Ovary (tissue), 9 donors: ENCODE measurements around the gene BEST3. TPM values are rescaled to one million over a fixed set of nuclear protein-coding genes. Genes with fewer than 3 reads are reported as not detected.

ENCODE experiments used
- DNase-seq, 5 donors: peaks; one replicate each; pipeline ENCODE4 v3.0.0-alpha.2; 2019 to 2020
- H3K27ac ChIP-seq, 2 donors: fragments of 200-600 bp; one replicate each; pipeline versions ENCODE4 v1.5.1 to v1.8.0; 2019 to 2022
- H3K27me3 ChIP-seq: fragments of 200-600 bp; one replicate; pipeline ENCODE4 v1.8.0; 2022
- H3K36me3 ChIP-seq: fragments of 200-600 bp; sonication (generic); one replicate; pipeline ENCODE4 v1.5.1; 2019
- H3K4me1 ChIP-seq: one replicate; pipeline ENCODE4 v1.8.1; 2013; ENCODE audit warnings: mild to moderate bottlenecking, moderate library complexity; ENCODE audit not compliant: insufficient read depth
- H3K4me3 ChIP-seq: fragments of 200-600 bp; sonication (generic); one replicate; pipeline ENCODE4 v1.5.1; 2017
- H3K9me3 ChIP-seq, 2 donors: fragments of 200-600 bp in 1 of 2; sonication (generic) in 1 of 2; one replicate each; pipeline versions ENCODE4 v1.5.1 to v1.8.1; 2013 to 2019; ENCODE audit warnings: mild to moderate bottlenecking in 1 of 2, moderate library complexity in 1 of 2
- CTCF ChIP-seq, 3 donors: fragments of 450-650 bp in 2 of 3; fragments of 200-600 bp in 1 of 3; IDR thresholded peaks; one replicate each; pipeline versions ENCODE4 v1.5.1 to v1.8.0; 2016 to 2022; ENCODE audit warnings: antibody characterized with exemption in 3 of 3, mild to moderate bottlenecking in 1 of 3
- EP300 ChIP-seq: sonication (generic); formaldehyde crosslinking; IDR thresholded peaks from one replicate; pipeline ENCODE4 v1.6.1; 2017; ENCODE audit warnings: antibody characterized with exemption
- POLR2A ChIP-seq: fragments of 450-650 bp; IDR thresholded peaks from one replicate; pipeline ENCODE4 v1.6.1; 2017; ENCODE audit warnings: antibody characterized with exemption, mild to moderate bottlenecking, moderate library complexity
- WGBS, 3 donors: extraction: QIAGEN DNeasy Blood & Tissue Kit in 1 of 3; methylation state at CpG; one replicate each; pipeline versions ENCODE4 v1.1.5 to v1.1.7; 2013 to 2017; 5-methylcytosine and 5-hydroxymethylcytosine counted together
- intact Hi-C, 4 donors: fragments of 100-400 bp; cut with DNase I; formaldehyde crosslinking; loops; one replicate each; pipeline versions ENCODE4 v1.11.0 to v1.15.1; 2022 to 2023
- polyA plus RNA-seq, 2 donors: library from polyadenylated mRNA; stranded (reverse); fragments of 200-250 nt in 1 of 2; fragments of 350-450 nt in 1 of 2; fragmentation: Illumina TruSeq in 1 of 2; extraction: RNeasy Lipid Tissue Mini Kit (QIAGEN cat#74804) in 1 of 2; gene quantifications; one replicate each; pipeline ENCODE4 v1.2.3, GENCODE V29; 2013 to 2014
- total RNA-seq, 7 donors: library from RNA; depleted of rRNA in 2 of 7; stranded (reverse); fragments of >200 nt in 2 of 7; fragmentation: NEBNext Ultra II Directional in 3 of 7; extraction: Animal tissue kit (Norgen Biotek cat#: 25700) in 3 of 7; gene quantifications; one replicate each; pipeline versions ENCODE4 v1.1.0 to v1.2.4, GENCODE V29; 2016 to 2023
- donor health status: DM: no; HTN: no; CAD: no; lungs with moderate emphysema.
- donor health status: DM: no; HTN: no; CAD: no.
- donor health status: Bipolar disorder and iron deficiency.
- donor health status: DM: yes; HTN: yes; CAD: no.
- donor health status: DM: no; HTN: no; CAD: no.
- donor health status: DM: yes; HTN: yes; CAD: no.

The BEST3 gene
- total and polyA plus RNA-seq, 9 donors = 0.10 TPM; not detected in 8

GRCh38 chr12:69655616-69656340, 43.3 kb downstream of the BEST3 start:
- WGBS, 3 donors = 51 to 65% (median 60%) methylated on average over 11 of the region's 11 CpGs
- Histone ChIP-seq H3K27ac (no peak overlapping the region), H3K36me3 (no peaks in the 10 kb centered on the region), H3K27me3 (no peaks in the 10 kb centered on the region), H3K9me3 (no peaks in the 10 kb centered on the region), H3K4me1 (no peaks in the 10 kb centered on the region), H3K4me3 (no peak overlapping the region)
- intact Hi-C loops = no loop called here
- no peak for TF ChIP-seq CTCF (IDR thresholded peaks at IDR 0.05)
- TF ChIP-seq POLR2A = no peak
- no peak for TF ChIP-seq EP300
- DNase-seq = no peak

GRCh38 chr12:69653703-69654102, 45.4 kb downstream of the BEST3 start:
- no peak for TF ChIP-seq POLR2A
- no peak for TF ChIP-seq CTCF (IDR thresholded peaks at IDR 0.05)
- TF ChIP-seq EP300 = no peak
- DNase-seq = no peak
- H3K9me3 ChIP-seq = no peaks in the 10 kb centered on the region
- no peaks in the 10 kb centered on the region for H3K4me1 ChIP-seq
- intact Hi-C loops = no loop called here
- WGBS, 3 donors = 80 to 89% (median 88%) methylated on average over 8 of the region's 8 CpGs
- no peaks in the 10 kb centered on the region for H3K27me3 ChIP-seq
- no peak overlapping the region for H3K27ac ChIP-seq
- no peaks in the 10 kb centered on the region for H3K36me3 ChIP-seq
- no peak overlapping the region for H3K4me3 ChIP-seq

- H3K27ac ChIP-seq = no peak overlapping the region
- no peak for TF ChIP-seq EP300
- H3K4me1 ChIP-seq = no peaks in the 10 kb centered on the region
- no peaks in the 10 kb centered on the region for H3K36me3 ChIP-seq
- no peak for DNase-seq
- 94 to 98% (median 97%) methylated on average over 3 of the region's 3 CpGs for WGBS, 3 donors
- intact Hi-C loops = no loop called here
- no peaks in the 10 kb centered on the region for H3K27me3 ChIP-seq
- H3K9me3 ChIP-seq = no peaks in the 10 kb centered on the region
- H3K4me3 ChIP-seq = no peak overlapping the region
Observed at GRCh38 chr12:69651922-69652321, 47.2 kb downstream of the BEST3 start.

- no peak for DNase-seq
- Histone ChIP-seq H3K4me1 (no peaks in the 10 kb centered on the region), H3K9me3 (no peaks in the 10 kb centered on the region), H3K27ac (no peak overlapping the region), H3K27me3 (no peaks in the 10 kb centered on the region), H3K36me3 (no peaks in the 10 kb centered on the region), H3K4me3 (no peak overlapping the region)
- TF ChIP-seq POLR2A (no peak), EP300 (no peak), CTCF (IDR thresholded peaks at IDR 0.05) (no peak)
- intact Hi-C loops = loop anchor here in 1 of 4 donors (10.0 kb wide), 1 partner anchor 255 kb away; no protein-coding TSS in a partner anchor
- WGBS, 3 donors = 53 to 61% (median 54%) methylated on average over 4 of the region's 4 CpGs
Observed at GRCh38 chr12:69649529-69649928, 49.6 kb downstream of the BEST3 start.

- Histone ChIP-seq H3K4me1 (no peaks in the 10 kb centered on the region), H3K4me3 (no peak overlapping the region), H3K27ac (no peak overlapping the region), H3K36me3 (no peaks in the 10 kb centered on the region), H3K27me3 (no peaks in the 10 kb centered on the region), H3K9me3 (no peaks in the 10 kb centered on the region)
- WGBS, 3 donors = 77 to 83% (median 79%) methylated on average over 3 of the region's 3 CpGs
- intact Hi-C loops = loop anchor here in 1 of 4 donors (10.0 kb wide), 1 partner anchor 254 kb away; no protein-coding TSS in a partner anchor
- no peak for TF ChIP-seq CTCF (IDR thresholded peaks at IDR 0.05)
- TF ChIP-seq POLR2A = no peak
- no peak for TF ChIP-seq EP300
- DNase-seq = no peak
Observed at GRCh38 chr12:69648476-69648875, 50.6 kb downstream of the BEST3 start.
